Thyroid gland (tissue), 4 donors: ENCODE results near the gene NCLN.

Source experiments
- POLR2A ChIP-seq, 2 donors: fragments of 450-650 bp; IDR thresholded peaks; one replicate each; pipeline ENCODE4 v1.6.1; 2017; ENCODE audit warnings: antibody characterized with exemption in 2 of 2, mild to moderate bottlenecking in 2 of 2, moderate library complexity in 1 of 2
- TF ChIP-seq, protein P1 (sequence below), 6 experiments: fragments of 200-600 bp in 3 of 6; fragments of 450-650 bp in 3 of 6; sonication (generic) in 3 of 6; IDR thresholded peaks; one replicate each; pipeline ENCODE4 v1.5.1; 2016 to 2019; ENCODE audit warnings: antibody characterized with exemption in 6 of 6, mild to moderate bottlenecking in 2 of 6, inconsistent platforms in 1 of 6, moderate library complexity in 1 of 6

- TF ChIP-seq, protein P1, sequence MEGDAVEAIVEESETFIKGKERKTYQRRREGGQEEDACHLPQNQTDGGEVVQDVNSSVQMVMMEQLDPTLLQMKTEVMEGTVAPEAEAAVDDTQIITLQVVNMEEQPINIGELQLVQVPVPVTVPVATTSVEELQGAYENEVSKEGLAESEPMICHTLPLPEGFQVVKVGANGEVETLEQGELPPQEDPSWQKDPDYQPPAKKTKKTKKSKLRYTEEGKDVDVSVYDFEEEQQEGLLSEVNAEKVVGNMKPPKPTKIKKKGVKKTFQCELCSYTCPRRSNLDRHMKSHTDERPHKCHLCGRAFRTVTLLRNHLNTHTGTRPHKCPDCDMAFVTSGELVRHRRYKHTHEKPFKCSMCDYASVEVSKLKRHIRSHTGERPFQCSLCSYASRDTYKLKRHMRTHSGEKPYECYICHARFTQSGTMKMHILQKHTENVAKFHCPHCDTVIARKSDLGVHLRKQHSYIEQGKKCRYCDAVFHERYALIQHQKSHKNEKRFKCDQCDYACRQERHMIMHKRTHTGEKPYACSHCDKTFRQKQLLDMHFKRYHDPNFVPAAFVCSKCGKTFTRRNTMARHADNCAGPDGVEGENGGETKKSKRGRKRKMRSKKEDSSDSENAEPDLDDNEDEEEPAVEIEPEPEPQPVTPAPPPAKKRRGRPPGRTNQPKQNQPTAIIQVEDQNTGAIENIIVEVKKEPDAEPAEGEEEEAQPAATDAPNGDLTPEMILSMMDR (IDR thresholded peaks at IDR 0.05): no peak
- no peak for TF ChIP-seq POLR2A (IDR thresholded peaks at IDR 0.05)
These were observed 63.7 kb downstream of the NCLN start for GRCh38 chr19:3249408-3249807.
